ENCODE results near the gene CFAP97D2.

The CFAP97D2 gene

GRCh38 chr13:114268344-114269280, 89.6 kb downstream of the CFAP97D2 start:
- no peak for DNase-seq (ENCODE audit: low read depth in 2 of 2)

GRCh38 chr13:114269281-114269770, 90.3 kb downstream of the CFAP97D2 start:
- no peak for DNase-seq (ENCODE audit: low read depth in 2 of 2)

All from activated CD8-positive, alpha-beta memory T cell treated with anti-CD3 and anti-CD28 coated beads for 4 hours (primary cell).